Measurements from ENCODE around the gene NEK1. TPM values are rescaled to one million over a fixed set of nuclear protein-coding genes. Genes with fewer than 3 reads are reported as not detected.

NEK1 gene
- total and polyA plus RNA-seq, 2 of the 4 experiments (the other 2 are of a cell fraction), result 3.3 to 3.9 TPM

DNA sequence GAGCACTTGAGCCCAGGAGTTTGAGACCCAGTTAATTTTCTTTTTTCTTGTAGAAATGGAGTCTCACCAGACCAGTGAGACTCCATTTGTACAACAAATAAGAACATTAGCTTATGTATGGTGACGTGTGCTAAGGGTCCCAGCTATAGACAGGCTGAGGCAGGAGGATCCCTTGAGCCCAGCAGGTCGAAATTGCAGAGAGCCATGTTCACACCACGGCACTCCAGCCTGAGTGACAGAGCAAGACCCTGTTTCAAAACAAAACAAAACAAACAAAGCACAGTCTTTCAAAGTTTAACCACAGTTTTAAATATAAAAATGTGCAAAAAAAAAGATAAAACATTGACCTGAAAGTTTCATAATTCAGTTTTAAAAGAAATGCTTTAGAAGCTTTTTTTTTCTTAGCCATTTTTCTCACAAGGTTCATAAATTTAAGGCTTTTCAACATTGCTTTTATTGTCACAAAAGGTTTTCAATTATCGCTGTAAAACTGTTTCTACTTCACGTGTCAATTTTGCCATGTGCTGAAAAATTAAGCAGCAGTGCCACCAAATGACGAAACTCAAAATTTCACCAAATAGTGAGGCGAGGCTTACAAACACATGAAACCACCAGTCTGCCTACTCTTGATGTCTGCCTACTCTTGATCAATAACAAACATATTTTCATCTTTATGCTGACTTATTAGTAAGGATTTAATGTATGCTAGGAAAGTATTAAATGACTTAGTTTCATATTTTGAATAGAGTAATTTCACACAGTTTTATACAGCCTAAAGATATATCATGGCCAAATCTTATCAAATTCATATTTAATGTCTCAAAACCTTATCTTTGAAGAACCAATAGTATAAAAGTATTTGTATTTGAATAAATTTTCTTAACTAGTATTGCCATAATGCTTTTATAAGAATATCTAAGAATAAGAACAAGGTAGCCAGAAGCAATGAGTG lies 126.3 kb downstream of the NEK1 start:
- peak; percentile 71 for DNase-seq
- no peak for TF ChIP-seq RFX5 (IDR thresholded peaks at IDR 0.05; ENCODE audit: low read depth, low read length)
- TF ChIP-seq RAD21 (IDR thresholded peaks at IDR 0.05; ENCODE audit: low read length), result peak; percentile 86
- TF ChIP-seq USF2 (IDR thresholded peaks at IDR 0.05; ENCODE audit: low read depth, low read length), result peak; percentile 23; the same call in 1 of the 2 replicates
- no peak for TF ChIP-seq RCOR1 (IDR thresholded peaks at IDR 0.05; ENCODE audit: insufficient replicate concordance, low read length)
- TF ChIP-seq, protein P1, sequence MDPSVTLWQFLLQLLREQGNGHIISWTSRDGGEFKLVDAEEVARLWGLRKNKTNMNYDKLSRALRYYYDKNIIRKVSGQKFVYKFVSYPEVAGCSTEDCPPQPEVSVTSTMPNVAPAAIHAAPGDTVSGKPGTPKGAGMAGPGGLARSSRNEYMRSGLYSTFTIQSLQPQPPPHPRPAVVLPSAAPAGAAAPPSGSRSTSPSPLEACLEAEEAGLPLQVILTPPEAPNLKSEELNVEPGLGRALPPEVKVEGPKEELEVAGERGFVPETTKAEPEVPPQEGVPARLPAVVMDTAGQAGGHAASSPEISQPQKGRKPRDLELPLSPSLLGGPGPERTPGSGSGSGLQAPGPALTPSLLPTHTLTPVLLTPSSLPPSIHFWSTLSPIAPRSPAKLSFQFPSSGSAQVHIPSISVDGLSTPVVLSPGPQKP (IDR thresholded peaks at IDR 0.05; ENCODE audit: borderline replicate concordance, low read depth, low read length), result no peak
- TF ChIP-seq NFE2L2 (IDR thresholded peaks at IDR 0.05; ENCODE audit: low read depth, low read length), result no peak
- TF ChIP-seq MAFK (IDR thresholded peaks at IDR 0.05; ENCODE audit: low read depth, low read length), result no peak
- no peak for TF ChIP-seq FOS (IDR thresholded peaks at IDR 0.05; ENCODE audit: low read depth, low read length)
- peak; percentile 77 for TF ChIP-seq CTCF (conservative IDR thresholded peaks at IDR 0.05; ENCODE audit: low read depth, low read length)
- TF ChIP-seq SMC3 (IDR thresholded peaks at IDR 0.05; ENCODE audit: low read depth, low read length), result peak; percentile 77
- TF ChIP-seq POLR2A (IDR thresholded peaks at IDR 0.05; ENCODE audit: low read depth, low read length), result no peak
- TF ChIP-seq MXI1 (IDR thresholded peaks at IDR 0.05; ENCODE audit: borderline replicate concordance, low read depth, low read length), result no peak

More for the DNA sequence above, 126.3 kb downstream of the NEK1 start:
- Histone ChIP-seq H3K9ac (ENCODE audit: low read depth, low read length) (no peak overlapping the region), H3K9me3 (ENCODE audit: control insufficient read depth, insufficient read depth, low read length) (no peaks in the 10 kb centered on the region; the same call in 1 of the 2 replicates), H4K20me1 (ENCODE audit: insufficient read depth, low read length) (no peaks in the 10 kb centered on the region), H2AFZ (replicated peaks; ENCODE audit: low read length, poor library complexity) (no peak overlapping the region), H2BK20ac (ENCODE audit: low read depth, low read length) (no peak overlapping the region; the same call in 1 of the 2 replicates), H2BK5ac (ENCODE audit: low read depth, low read length, poor library complexity, severe bottlenecking) (no peak overlapping the region), H3K14ac (replicated peaks; ENCODE audit: low read depth, low read length) (peak overlapping the region; percentile 53; the same call in 1 of the 2 replicates), H4K91ac (ENCODE audit: insufficient read depth, low read depth, low read length) (0 out of 2 replicates have a peak overlapping the region, but pooled peaks have one; percentile 3), H3K27me3 (ENCODE audit: control insufficient read depth, insufficient read depth, low read length) (no peaks in the 10 kb centered on the region), H4K8ac (ENCODE audit: low read depth in 2 of 2, low read length in 2 of 2) (peak overlapping the region in 1 of 2 experiments; percentile 16; a peak in 1 of 4 replicates), H3K9me1 (ENCODE audit: insufficient read depth, low read length) (peaks cover 10% of the 10 kb centered on the region), H4K5ac (ENCODE audit: low read depth, low read length) (no peak overlapping the region), H3K36me3 (ENCODE audit: control insufficient read depth, insufficient read depth, low read length) (no peaks in the 10 kb centered on the region), H3K79me1 (ENCODE audit: low read depth in 1 of 2, low read length in 2 of 2) (peaks cover 0 to 3% of the 10 kb centered on the region in 2 experiments; a peak in 1 of 4 replicates), H3K23ac (ENCODE audit: low read depth, low read length) (no peak overlapping the region), H3K18ac (ENCODE audit: low read depth, low read length) (0 out of 2 replicates have a peak overlapping the region, but pooled peaks have one; percentile 1), H3K56ac (ENCODE audit: extremely low read depth, insufficient read depth, low read length) (no peak overlapping the region), H3K27ac (ENCODE audit: insufficient read depth, low read length) (no peak overlapping the region; the same call in 1 of the 2 replicates), H2BK15ac (ENCODE audit: low read depth, low read length) (0 out of 3 replicates have a peak overlapping the region, but pooled peaks have one; percentile 46), H3K4me3 (ENCODE audit: insufficient read depth, low read depth, low read length) (no peak overlapping the region), H3K4me2 (ENCODE audit: low read depth, low read length) (no peak overlapping the region), H2BK120ac (ENCODE audit: low read depth, low read length) (peak overlapping the region; percentile 23), H2AK9ac (replicated peaks; ENCODE audit: low read depth, low read length, poor library complexity) (no peak overlapping the region), H2AK5ac (ENCODE audit: low read depth, low read length) (peak overlapping the region; percentile 6; the same call in 1 of the 2 replicates), H3K4ac (ENCODE audit: low read depth, low read length) (peak overlapping the region; percentile 69), H3K4me1 (ENCODE audit: control insufficient read depth, insufficient read depth, low read length) (peaks cover 3% of the 10 kb centered on the region)
- in situ Hi-C loops (cut with MboI; ENCODE audit: low sequenced_read_pairs) (loop anchor here (5.0 to 25.0 kb wide), 4 partner anchors 221 to 1299 kb away; partner anchors contain the start of gene CBR4), intact Hi-C loops (cut with micrococcal nuclease) (loop anchor here (1.0 to 5.0 kb wide), 6 partner anchors 171 to 563 kb away; no protein-coding TSS in a partner anchor), dilution Hi-C loops (cut with HindIII; ENCODE audit: low sequenced_read_pairs, unreplicated experiment) (no loop called here)
- ChIA-PET CTCF (interaction anchor here (0.6 to 1.8 kb wide), 5 partner anchors 123 to 1090 kb away, joined by 3 to 6 read pairs (median 4); no protein-coding TSS in a partner anchor), POLR2A (ENCODE audit: unreplicated experiment) (no interaction called here)
- WGBS, 2 experiments (ENCODE audit: extremely low coverage in 2 of 2, insufficient read length in 1 of 2), result no CpG with 5 or more reads among the region's 7 CpGs
- BruUV-seq (replicated peaks), result no TSS peak
- peak; percentile 70 for ATAC-seq (ENCODE audit: low read depth)

Measured in IMR-90 (cell line).